ENCODE results near the gene BLOC1S2. TPM values are rescaled to one million over a fixed set of nuclear protein-coding genes. Genes with fewer than 3 reads are reported as not detected.
"Not testable (repeated sequence)": the region's sequence is repeated elsewhere in the genome, so short reads cannot be mapped to it uniquely, and the experiment has no call there.

BLOC1S2 gene
- polyA plus RNA-seq, 1 donor = 25.4 TPM

DNA sequence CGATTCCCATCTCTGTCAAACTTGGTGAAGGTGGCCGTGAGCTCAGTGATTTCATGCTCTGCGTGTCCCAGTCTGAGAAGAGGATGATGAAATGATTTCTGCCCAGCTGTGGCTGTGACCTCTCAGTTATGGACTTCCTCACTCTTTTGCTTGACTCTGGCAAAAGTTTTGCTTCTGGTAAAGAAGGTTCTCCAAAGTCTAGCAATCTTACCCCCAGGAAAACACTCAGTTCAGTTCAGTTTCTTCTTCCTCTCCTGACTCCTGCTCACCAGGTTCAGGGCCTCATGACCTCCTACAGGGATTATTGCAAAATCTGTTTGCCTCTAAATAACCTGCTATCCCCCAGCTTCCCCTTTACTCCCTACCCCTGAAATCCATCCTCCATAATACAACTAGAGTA, 4.9 kb upstream of the BLOC1S2 start:
- no peak for DNase-seq (ENCODE audit: low read depth)

DNA sequence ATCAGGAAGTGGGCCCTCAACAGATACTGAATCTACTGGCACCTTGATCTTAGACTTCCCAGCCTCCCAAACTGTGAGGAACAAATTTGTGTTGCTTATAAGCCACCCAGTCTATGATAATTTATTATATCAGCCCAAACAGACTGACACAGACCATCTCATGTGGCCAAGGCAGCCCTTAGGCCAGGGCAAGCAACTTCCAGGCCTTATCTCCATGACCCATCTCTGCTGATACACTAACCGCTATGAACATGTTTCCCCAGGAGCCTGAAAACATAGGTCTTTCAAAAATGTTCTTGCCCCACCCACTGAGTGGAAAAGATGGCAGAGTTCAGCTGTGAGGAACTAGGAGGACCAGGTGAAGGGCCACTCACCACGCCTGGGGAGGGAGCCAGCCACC, 3.2 kb upstream of the BLOC1S2 start:
- no peak for DNase-seq (ENCODE audit: low read depth)

DNA sequence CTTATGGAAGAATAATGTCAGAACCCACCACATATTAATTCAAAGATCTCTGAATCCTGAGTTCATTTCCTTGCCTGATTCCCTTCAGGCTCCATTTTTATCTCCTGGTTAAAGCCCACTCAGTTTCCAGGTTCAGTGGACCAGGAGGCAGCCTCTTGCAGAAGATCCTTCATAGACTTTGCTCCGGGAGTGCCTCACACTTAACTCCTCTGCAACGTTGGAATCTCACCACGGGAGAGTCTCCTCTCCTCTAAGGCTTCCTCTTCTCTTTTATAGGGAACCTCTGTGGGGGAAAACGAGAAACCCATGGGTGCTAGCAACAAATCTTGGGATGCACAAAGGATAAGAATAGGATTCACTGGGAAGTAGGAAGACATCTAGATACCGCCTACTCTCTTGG, 1.7 kb upstream of the BLOC1S2 start:
- no peak for DNase-seq (ENCODE audit: low read depth)

DNA sequence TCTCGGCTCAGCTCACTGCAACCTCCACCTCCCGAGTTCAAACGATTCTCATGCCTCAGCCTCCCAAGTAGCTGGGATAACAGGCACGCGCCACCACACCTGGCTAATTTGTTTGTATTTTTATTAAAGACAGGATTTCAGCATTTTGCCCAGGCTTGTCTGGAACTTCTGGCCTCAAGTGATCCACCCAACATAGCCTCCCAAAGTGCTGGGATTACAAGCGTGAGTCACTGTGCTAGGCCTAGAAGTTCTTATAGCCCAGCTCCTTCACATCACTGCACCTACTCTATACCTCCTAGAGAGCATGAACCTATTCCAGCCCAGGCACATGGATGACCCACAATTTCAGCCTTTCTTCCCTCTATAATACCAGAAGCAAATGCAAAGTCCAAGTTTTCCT, 1.3 kb upstream of the BLOC1S2 start:
- no peak for DNase-seq (ENCODE audit: low read depth)

DNA sequence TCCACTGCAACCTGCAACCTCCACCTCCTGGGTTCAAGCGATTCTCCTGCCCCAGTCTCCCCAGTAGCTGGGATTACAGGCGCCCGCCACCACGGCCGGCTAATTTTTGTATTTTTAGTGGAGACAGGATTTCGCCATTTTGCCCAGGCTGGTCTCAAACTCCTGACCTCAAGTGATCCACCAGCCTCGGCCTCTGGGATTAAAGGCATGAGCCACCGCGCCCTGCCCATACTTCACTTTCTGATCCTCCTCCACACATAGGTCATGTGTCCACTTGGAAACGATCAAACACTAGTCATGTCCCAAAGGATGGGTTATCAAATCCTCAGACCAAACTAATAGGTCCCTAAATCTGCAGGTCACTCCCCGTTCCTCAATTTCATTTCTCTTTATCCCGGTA, 1.2 kb downstream of the BLOC1S2 start:
- not testable (repeated sequence) for DNase-seq (ENCODE audit: low read depth)

DNA sequence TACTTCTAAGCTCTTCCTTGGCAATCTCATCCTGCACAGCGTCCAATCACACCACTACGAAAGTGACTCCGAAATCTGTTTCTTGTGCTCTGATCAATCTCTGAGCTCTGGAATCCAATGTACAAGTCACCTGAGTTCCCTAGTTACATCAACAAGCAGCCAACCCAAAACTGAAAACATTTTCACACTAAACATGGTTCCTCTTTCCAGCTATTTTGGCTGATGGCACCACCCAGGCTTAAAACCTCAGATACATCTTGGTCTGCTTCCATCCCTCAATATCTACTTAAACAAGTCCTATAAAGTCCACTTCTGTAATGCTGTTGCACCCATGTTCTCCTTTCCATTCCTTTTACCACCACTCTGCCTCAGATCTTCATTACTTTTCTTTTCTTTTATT, 3.6 kb downstream of the BLOC1S2 start:
- DNase-seq (ENCODE audit: low read depth) = no peak

DNA sequence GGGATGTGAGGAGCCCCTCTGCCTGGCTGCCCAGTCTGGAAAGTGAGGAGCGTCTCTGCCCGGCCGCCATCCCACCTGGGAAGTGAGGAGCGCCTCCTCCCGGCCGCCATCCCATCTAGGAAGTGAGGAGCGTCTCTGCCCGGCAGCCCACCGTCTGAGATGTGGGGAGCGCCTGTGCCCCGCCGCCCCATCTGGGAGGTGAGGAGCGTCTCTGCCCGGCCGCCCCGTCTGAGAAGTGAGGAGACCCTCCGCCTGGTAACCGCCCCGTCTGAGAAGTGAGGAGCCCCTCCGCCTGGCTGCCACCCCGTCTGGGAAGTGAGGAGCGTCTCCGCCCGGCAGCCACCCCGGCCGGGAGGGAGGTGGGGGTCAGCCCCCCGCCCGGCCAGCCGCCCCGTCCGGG, 9.5 kb downstream of the BLOC1S2 start:
- DNase-seq (ENCODE audit: low read depth) = not testable (repeated sequence)

DNA sequence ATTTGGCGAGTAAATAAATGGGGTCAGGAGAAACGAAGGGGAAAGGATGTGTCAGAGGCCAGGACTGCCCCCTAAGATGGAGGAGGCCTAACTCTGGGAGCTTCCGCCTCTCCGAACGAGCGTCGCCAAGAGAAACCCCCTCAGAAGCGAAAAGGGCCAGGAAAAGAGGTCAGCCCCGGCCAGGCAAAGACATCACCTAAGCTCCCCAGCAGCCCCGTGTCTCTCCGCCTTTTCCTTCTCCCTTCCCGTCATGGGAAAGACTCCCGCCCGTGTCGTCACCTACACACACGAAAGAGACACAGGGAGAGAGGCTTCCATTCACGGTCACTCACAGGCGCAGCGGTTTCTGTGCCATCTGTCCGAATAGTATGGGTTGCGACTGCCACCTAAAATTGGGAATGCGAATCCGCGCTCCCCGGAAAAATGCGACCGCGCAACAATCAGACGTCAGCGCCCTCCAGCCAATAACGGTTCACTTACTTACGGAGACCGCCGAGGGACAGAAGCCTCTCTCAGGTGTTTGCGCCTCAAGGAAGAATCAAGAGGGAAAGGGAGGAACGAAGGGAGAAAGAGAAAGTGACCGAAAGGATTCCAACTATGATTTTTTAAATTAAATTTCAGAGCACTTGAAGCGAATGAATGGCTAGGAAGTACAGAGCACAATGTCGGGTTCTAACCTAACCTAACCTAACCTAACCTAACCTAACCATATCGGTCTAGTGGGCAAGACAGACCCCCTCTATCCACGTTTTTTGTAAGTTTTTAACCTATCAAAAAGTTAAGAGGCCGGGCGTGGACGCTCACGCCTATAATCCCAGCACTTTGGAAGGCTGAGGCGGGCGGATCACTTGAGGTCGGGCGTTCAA, 19.0 kb downstream of the BLOC1S2 start, which contains the start of gene CWF19L1:
TSS of gene CWF19L1 (minus strand) at position 400 of the 866 bp plus-strand sequence. CDS start at position 355, 45 bp downstream.
- peak; percentile 77 for DNase-seq (ENCODE audit: low read depth)

DNA sequence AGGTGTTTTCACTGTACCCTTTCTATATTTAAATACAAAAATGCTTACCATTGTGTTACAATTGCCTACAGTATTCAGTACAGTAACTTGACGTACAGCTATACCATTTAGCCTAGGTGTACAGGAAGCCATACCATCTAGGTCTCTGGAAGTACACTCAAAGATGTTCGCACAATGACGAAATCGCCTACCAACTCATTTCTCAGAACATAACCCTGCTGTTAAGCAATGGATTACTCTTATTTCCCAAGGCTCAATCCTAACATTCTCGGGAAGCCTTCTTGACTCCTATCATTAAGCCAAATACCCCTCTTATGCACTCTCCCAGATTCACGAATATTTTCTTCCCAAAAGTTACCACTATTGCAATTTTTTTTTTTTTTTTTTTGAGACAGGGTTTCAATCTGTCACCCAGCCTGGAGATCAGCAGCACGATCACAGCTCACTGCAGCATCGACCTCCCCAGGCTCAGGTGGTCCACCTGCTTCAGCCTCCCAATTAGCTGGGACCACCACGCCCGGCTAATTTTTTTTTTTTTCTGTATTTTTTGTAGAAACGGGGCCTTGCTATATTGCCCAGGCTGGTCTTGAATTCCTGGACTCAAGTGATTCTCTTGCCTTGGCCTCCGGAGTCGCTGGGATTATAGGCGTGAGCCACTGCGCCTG, 20.5 kb downstream of the BLOC1S2 start:
- DNase-seq (ENCODE audit: low read depth) = no peak

DNA sequence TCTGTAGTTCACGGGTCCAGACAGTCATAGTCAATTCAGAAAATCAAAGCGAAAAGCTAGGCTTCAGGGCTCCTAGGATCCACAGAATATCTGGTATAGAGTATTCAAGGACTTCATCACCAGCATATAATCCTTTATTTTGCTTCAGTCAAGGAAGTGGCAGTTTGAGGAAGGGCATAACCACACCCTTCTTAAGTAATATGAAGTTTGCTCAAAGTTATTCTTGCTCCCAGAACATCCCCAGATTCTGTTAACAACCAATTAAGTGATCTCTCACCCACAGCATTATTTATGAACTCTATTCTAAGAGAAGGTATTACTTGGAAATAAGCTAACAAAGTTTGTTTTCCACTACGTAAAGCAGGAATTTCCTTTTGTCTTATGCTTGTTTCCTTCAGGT, 32.3 kb downstream of the BLOC1S2 start:
- DNase-seq (ENCODE audit: low read depth) = no peak

DNA sequence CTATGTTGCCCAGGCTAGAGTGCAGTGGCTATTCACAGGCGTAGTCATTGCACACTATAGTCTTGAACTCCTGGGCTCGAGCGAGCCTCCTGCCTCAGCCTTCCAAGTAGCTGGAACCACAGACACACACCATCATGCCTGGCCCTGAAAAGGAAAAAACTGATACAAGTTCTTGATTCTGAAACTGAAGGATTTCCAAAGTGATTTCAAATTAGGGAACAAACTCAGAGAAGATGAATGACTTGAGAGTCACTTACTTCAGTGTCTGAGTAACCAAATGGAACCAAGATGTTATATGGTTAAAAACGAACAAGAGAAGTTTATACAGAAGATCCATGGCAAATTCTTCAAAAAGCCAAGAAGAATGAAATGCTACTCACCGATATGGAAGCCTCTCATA, 33.4 kb downstream of the BLOC1S2 start:
- DNase-seq (ENCODE audit: low read depth) = no peak

DNA sequence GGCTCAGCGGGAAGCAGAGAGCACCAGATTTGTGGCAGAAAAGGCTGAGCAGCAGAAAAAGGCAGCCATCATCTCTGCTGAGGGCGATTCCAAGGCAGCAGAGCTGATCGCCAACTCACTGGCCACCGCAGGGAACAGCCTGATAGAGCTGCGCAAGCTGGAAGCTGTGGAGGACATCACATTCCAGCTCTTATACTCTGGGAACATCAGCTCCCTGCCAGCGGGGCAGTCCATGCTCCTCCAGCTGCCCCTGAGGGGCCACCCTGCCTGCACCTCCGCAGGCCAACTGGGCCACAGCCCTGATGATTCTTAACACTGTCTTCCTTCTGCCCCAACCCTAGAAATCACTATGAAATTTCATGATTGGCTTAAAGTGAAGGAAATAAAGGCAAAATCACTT, 37.7 kb downstream of the BLOC1S2 start:
- no peak for DNase-seq (ENCODE audit: low read depth)

DNA sequence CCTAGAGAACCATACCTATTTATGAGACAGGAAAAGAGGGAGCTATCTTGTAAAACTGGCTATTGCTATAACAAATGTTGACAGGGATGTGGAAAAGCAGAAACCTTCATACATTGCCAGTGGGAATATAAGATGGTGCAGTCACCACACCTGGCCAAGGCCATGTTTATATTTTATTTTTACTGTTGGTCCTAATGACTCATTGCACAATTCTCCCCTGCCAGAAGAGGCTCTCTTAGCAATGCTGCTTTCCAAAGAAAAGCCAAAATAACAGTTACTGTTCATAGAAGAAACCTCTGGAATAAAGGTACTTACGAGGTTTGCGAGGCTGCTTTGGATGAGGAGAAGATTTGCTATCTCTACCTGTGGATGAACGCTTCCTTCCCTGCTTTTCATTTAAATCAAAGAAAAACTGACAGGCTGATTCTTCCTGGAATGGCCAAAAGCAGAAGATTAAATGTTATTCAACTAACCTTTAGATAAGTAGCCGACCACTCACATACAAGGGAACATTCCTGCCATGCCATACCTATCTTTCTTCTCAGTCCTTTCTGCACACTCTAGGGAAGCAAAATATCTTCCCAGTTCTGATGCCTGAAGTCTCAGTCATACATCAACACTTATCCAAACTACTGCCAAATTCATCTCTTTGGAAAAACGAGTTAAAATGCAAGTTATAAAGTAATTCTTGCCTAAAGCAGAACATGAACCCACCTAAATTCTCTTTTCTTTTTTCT, 40.8 kb downstream of the BLOC1S2 start:
- DNase-seq (ENCODE audit: low read depth) = no peak

DNA sequence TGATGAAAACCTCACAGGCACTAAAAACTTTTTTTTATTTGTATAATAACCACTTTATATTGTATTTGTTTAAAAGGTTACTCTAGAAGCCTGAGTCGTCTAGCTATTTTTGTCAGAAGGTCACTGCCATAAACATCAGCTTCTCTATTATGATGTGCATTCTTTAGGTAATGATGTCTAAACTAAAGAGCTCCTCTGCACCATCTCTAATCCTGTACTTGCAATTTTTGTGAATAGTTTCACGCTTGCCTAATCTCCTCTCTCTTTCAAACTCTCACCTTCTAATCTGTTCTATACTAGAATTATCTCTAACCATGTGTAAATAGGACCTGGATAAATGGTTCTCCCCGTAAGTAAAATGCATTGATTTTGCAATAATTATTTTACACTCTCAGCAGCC, 46.6 kb downstream of the BLOC1S2 start:
- DNase-seq (ENCODE audit: low read depth) = no peak

DNA sequence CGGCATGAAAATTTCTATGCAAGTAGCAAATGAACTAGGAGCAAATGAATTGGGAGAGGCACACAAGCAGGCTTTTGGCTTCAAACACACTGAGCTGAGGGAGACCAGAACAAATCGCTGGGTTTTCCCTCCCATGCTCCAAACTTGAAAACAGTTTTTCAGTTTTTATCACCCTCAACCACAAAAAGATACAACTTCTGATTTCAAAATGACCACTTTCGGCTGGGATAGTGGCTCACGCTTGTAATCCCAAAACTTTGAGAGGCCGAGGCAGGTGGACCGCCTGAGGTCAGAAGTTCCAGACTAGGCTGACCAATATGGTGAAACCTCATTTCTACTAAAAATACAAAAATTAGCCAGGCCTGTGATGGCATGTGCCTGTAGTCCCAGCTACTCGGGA, 48.1 kb downstream of the BLOC1S2 start:
- DNase-seq (ENCODE audit: low read depth) = no peak

DNA sequence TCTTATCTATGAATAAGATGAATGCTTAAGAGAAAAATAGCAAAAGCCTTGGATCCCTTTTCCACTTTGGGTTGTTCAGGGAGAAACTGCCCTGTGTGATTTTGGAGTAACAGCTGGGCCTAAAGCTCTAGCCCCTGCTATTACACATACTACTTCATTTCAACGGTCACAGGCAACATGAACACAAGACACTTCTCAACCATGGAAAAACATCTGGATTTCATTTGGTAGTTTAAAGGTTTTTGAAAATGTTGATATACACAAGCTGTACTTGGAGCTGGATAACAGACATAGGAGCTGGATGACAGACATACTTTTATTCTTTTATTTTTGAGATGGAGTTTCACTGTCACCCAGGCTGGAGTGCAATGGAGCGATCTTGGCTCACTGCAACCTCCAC, 54.4 kb downstream of the BLOC1S2 start:
- DNase-seq (ENCODE audit: low read depth) = no peak

DNA sequence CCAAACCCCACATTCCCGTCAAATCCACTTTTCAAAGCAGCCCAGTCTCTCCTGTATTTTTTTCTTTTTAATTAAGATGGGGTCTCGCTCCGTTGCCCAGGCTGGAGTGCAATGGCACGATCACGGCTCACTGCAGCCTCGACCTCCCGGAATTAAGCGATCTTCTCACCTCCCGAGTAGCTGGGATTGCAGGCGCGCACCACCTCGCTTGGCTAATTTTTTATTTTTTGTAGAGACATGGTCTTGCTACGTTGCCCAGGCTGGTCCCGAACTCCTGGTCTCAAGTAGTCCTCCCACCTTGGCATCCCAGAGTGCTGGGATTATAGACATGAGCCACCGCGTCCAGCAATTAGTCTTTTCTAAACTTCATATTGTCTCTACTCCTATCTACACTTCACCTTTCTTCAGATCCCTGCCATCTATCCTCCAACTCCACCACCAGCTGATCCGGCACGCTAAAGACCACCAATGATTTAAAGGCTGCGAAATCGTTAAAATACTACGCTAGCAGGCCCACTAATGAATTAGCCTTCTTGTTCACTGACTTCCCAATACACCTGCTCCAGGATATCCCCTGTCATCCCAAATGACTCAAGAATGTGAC, 56.6 kb downstream of the BLOC1S2 start:
- DNase-seq (ENCODE audit: low read depth) = no peak

DNA sequence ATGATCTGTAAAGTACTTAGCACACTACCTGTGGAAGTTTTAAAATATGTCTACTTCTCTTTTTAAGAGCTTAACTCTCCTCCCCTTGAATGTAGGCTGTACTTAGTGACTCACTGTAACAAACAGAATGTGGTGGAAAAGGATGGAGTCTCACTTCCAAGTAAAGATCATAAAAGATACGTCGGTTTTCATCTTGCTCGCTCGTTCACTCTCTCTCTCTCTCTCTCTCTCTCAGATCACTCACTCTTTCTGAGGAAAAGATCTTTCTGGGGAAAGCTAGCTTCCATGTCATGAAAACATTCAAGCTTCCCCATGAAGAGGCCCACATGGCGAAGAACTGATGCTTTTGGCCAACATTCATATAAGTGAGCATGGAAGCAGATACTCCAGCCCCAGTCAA, 62.6 kb downstream of the BLOC1S2 start:
- DNase-seq (ENCODE audit: low read depth) = no peak
